Activated CD4-positive, alpha-beta T cell treated with anti-CD3 and anti-CD28 coated beads, Interleukin-2, amount 10 ng/mL, durations not matched to agents 7 days and 5 days (primary cell): ENCODE measurements around the gene C13orf46. TPM values are rescaled to one million over a fixed set of nuclear protein-coding genes. Genes with fewer than 3 reads are reported as not detected.
A peak's percentile ranks its signal among the peaks of the same experiment; 100 is the strongest.

ENCODE experiments used
- CTCF ChIA-PET: fragments of 350-600 bp; sonication (Branson Sonifier 250); formaldehyde crosslinking; loops from one replicate; lab custom pipeline; 2021; ENCODE audit warnings: antibody characterized with exemption; lab: Charles Lee
- POLR2A ChIA-PET: fragments of 350-600 bp; sonication (Branson Sonifier 250); formaldehyde crosslinking; loops from one replicate; lab custom pipeline; 2021; ENCODE audit warnings: antibody characterized with exemption; lab: Charles Lee
- DNase-seq: peaks from one replicate; pipeline ENCODE4 v3.0.0-alpha.2; 2020
- H3K27ac Mint-ChIP-seq: one replicate; pipeline ENCODE4 v1.8.0; 2021; ENCODE audit warnings: mild to moderate bottlenecking, moderate library complexity, mixed read lengths
- H3K27me3 Mint-ChIP-seq: one replicate; pipeline ENCODE4 v1.8.0; 2021; ENCODE audit warnings: mixed read lengths
- H3K36me3 Mint-ChIP-seq: one replicate; pipeline ENCODE4 v1.8.0; 2021; ENCODE audit warnings: low read depth, mixed read lengths
- H3K4me1 Mint-ChIP-seq: one replicate; pipeline ENCODE4 v1.8.0; 2021; ENCODE audit warnings: mixed read lengths
- H3K4me3 Mint-ChIP-seq: one replicate; pipeline ENCODE4 v1.8.0; 2021; ENCODE audit warnings: mild to moderate bottlenecking, moderate library complexity, mixed read lengths
- H3K9me3 Mint-ChIP-seq: one replicate; pipeline ENCODE4 v1.8.0; 2021; ENCODE audit warnings: mixed read lengths
- total RNA-seq, 2 experiments: library from RNA; stranded (reverse); gene quantifications; one replicate each; pipeline ENCODE4 v1.2.3, GENCODE V29; 2021

C13orf46 gene
- total RNA-seq, 2 experiments from 2014 or later, result 7.3 to 9.8 TPM

DNA sequence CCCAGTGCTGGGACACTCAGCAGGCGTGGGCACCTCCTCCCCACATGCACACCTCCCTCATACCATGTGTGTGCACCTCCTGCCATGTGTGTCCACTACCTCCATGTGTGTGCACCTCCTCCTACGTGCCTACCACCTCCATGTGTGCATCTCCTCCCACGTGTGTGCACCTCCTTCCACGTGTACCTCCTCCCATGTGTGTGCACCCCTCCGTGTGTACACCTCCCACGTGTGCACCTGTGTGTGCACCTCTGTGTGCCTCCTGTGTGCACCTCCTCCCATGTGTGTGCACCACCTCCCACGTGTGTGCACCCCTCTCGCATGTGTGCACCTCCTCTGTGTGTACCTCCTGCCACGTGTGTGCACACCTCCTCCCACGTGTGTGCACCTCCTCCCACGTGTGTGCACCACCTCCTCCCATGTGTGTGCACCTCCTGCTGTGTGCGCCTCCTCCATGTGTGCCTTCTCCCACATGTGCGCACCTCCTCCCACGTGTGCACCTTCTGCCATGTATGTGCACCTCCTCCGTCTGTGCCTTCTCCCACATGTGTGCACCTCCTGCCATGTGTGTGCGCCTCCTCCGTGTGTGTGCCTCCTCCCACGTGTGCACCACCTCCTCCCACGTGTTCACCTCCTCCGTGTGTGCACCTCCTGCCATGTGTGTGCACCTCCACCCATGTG, 6.1 kb upstream of the C13orf46 start:
- H3K27me3 Mint-ChIP-seq, result no peaks in the 10 kb centered on the region
- ChIA-PET CTCF (no interaction called here), POLR2A (no interaction called here)
- DNase-seq, result no peak
- peaks cover 65% of the 10 kb centered on the region for H3K36me3 Mint-ChIP-seq
- H3K4me3 Mint-ChIP-seq, result no peak overlapping the region
- no peaks in the 10 kb centered on the region for H3K9me3 Mint-ChIP-seq
- no peak overlapping the region for H3K27ac Mint-ChIP-seq
- peaks cover 2% of the 10 kb centered on the region for H3K4me1 Mint-ChIP-seq

DNA sequence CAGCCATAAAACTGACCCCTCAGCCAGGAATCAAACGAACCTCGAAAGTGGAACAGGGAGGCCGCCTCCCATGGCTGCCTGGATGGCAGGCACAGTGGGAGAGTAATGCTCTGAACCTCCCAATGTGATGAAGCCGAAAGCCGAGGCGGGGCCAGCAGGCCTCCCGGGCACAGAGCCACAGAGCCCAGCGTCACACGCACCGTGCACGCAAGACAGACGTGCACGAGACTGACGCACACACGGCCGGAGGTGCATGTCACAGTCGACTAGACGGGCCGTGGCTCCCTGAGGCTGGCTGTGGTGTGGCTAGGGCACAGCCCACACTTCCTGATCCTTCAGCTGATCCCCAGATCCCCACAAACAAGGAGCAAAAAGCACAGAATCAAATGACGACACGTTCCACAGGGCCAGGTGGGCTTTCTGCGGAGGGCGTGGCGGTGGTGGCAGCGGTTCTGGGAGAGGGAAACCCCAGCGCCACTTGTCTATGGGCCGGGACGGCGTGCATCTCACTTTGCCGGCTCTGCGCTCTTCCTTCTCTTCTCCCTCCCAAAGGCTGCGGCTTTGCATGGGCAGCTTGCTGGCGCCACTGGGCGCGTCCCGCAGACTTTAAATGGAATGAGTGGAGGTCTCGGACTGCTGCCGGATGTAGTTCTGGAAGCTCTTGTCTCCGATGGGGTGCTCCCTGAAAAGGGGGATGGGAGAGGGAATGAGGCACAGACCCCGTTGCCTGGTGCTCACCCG, 5.0 kb upstream of the C13orf46 start:
- Mint-ChIP-seq H3K27me3 (no peaks in the 10 kb centered on the region), H3K27ac (no peak overlapping the region), H3K9me3 (no peaks in the 10 kb centered on the region), H3K4me1 (peaks cover 2% of the 10 kb centered on the region), H3K36me3 (peaks cover 64% of the 10 kb centered on the region), H3K4me3 (peak overlapping the region; percentile 13)
- ChIA-PET POLR2A (no interaction called here), CTCF (interaction anchor here (1.2 kb wide), 1 partner anchor 19 kb away, joined by 3 read pairs; no protein-coding TSS in a partner anchor)
- no peak for DNase-seq

GRCh38 chr13:113977976-113978375, 4.1 kb upstream of the C13orf46 start:
- CTCF ChIA-PET, result interaction anchor here (1.2 kb wide), 1 partner anchor 18 kb away, joined by 3 read pairs; no protein-coding TSS in a partner anchor
- no peak overlapping the region for H3K4me3 Mint-ChIP-seq
- no peaks in the 10 kb centered on the region for H3K9me3 Mint-ChIP-seq
- H3K4me1 Mint-ChIP-seq, result peaks cover 2% of the 10 kb centered on the region
- POLR2A ChIA-PET, result no interaction called here
- peaks cover 68% of the 10 kb centered on the region for H3K36me3 Mint-ChIP-seq
- no peak for DNase-seq
- peak overlapping the region; percentile 50 for H3K27ac Mint-ChIP-seq
- H3K27me3 Mint-ChIP-seq, result no peaks in the 10 kb centered on the region

GRCh38 chr13:113976711-113977684, 3.1 kb upstream of the C13orf46 start:
- H3K27me3 Mint-ChIP-seq, result no peaks in the 10 kb centered on the region
- peaks cover 65% of the 10 kb centered on the region for H3K36me3 Mint-ChIP-seq
- H3K9me3 Mint-ChIP-seq, result no peaks in the 10 kb centered on the region
- H3K4me3 Mint-ChIP-seq, result no peak overlapping the region
- peak overlapping the region; percentile 69 for H3K27ac Mint-ChIP-seq
- POLR2A ChIA-PET, result no interaction called here
- DNase-seq, result no peak
- peaks cover 2% of the 10 kb centered on the region for H3K4me1 Mint-ChIP-seq
- CTCF ChIA-PET, result no interaction called here

GRCh38 chr13:113975416-113975815, 1.5 kb upstream of the C13orf46 start:
- CTCF ChIA-PET, result no interaction called here
- Mint-ChIP-seq H3K9me3 (no peaks in the 10 kb centered on the region), H3K27me3 (no peaks in the 10 kb centered on the region), H3K36me3 (peaks cover 55% of the 10 kb centered on the region), H3K4me3 (no peak overlapping the region), H3K4me1 (peaks cover 2% of the 10 kb centered on the region), H3K27ac (no peak overlapping the region)
- DNase-seq, result no peak
- POLR2A ChIA-PET, result no interaction called here

- Mint-ChIP-seq H3K27me3 (no peaks in the 10 kb centered on the region), H3K9me3 (no peaks in the 10 kb centered on the region), H3K4me1 (peaks cover 2% of the 10 kb centered on the region), H3K36me3 (peaks cover 50% of the 10 kb centered on the region), H3K4me3 (no peak overlapping the region), H3K27ac (no peak overlapping the region)
- CTCF ChIA-PET, result no interaction called here
- DNase-seq, result no peak
- POLR2A ChIA-PET, result no interaction called here
Measured at GRCh38 chr13:113974304-113975281, 717 bp upstream of the C13orf46 start.

DNA sequence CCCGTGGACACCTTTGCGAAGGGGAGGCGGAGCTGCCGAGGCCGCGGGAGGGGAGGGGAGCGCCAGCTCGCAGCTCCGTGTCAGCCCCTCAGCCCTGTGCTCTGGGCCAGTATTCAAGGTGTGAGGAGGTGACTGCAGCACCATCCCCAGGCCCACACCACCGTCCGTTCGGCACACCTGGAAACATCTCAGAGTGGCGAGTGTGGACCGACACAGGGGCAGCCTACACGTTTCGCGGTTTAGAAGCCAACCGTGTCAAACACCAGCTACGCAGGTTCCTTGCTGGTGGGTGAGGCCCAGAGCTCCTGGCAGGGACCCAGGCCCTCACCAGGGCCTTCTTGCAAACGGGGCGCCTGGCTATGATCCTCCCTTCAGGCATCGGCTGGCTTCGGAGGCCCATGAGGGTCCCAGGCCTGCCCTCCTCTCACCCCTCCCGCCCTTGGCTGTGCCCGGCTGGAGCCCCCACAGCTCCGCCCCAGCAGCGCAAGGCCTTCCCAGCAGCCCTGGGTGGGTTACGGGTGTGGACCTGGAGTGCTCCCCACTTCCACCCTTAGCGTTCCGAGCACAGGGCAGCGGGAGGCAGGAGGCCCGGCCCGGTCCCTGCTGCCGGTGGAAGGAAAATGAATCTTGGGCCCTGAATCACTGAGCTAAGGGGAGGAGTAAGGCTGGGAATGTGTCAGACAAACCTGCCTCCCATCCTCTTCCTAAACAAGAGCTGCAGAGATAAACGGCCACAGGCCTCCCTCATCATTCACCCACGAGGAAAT, 1.2 kb downstream of the C13orf46 start:
- CTCF ChIA-PET, result interaction anchor here (1.2 kb wide), 1 partner anchor 9 kb away, joined by 6 read pairs; no protein-coding TSS in a partner anchor
- no peak overlapping the region for H3K4me3 Mint-ChIP-seq

DNA sequence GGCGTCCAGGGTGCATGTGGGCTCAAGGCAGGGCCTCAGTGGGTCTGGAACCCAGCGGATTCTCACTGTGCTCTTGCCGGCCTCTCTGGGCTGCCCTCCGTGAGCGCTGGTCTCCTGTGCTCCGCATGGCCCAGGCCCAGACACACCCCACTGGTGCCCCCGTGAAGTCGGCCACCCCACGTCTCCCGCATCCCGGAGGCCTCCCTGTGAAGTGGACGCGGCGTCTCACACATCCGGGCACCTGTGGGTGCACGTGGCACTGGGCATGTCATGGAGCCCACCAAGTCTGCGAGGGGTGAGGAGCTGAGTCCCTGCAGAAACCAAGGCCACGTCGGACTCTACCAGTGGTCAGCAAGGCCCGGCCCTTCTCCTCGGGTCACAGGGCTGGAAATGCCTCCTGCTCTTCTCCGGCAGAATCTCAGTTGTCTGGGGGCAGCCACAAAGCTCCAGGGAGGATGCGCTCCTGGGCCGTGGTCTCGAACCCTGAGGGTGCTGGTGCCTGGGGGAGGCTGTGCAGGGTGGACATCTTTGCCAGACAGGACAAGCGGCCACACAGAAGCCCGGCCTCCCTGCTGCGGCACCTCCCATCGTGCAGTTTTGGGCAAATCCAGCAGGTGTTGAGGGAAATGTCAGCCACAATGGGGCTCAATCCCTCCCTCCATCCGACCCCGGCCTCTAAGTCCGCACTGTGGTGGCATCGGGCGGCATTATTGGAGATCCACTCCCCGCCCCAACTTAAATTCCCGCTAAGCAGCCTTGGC, 2.2 kb downstream of the C13orf46 start:
- no peaks in the 10 kb centered on the region for H3K27me3 Mint-ChIP-seq
- peaks cover 37% of the 10 kb centered on the region for H3K36me3 Mint-ChIP-seq
- POLR2A ChIA-PET, result no interaction called here
- H3K27ac Mint-ChIP-seq, result peak overlapping the region; percentile 46
- no peaks in the 10 kb centered on the region for H3K9me3 Mint-ChIP-seq
- DNase-seq, result no peak
- H3K4me3 Mint-ChIP-seq, result no peak overlapping the region
- CTCF ChIA-PET, result interaction anchor here (0.6 kb wide), 1 partner anchor 24 kb away, joined by 3 read pairs; no protein-coding TSS in a partner anchor
- H3K4me1 Mint-ChIP-seq, result no peaks in the 10 kb centered on the region

More for the DNA sequence above, 1.2 kb downstream of the C13orf46 start:
- no peak for DNase-seq
- Mint-ChIP-seq H3K9me3 (no peaks in the 10 kb centered on the region), H3K27me3 (no peaks in the 10 kb centered on the region), H3K36me3 (peaks cover 45% of the 10 kb centered on the region), H3K27ac (peak overlapping the region; percentile 13), H3K4me1 (no peaks in the 10 kb centered on the region)
- POLR2A ChIA-PET, result no interaction called here

DNA sequence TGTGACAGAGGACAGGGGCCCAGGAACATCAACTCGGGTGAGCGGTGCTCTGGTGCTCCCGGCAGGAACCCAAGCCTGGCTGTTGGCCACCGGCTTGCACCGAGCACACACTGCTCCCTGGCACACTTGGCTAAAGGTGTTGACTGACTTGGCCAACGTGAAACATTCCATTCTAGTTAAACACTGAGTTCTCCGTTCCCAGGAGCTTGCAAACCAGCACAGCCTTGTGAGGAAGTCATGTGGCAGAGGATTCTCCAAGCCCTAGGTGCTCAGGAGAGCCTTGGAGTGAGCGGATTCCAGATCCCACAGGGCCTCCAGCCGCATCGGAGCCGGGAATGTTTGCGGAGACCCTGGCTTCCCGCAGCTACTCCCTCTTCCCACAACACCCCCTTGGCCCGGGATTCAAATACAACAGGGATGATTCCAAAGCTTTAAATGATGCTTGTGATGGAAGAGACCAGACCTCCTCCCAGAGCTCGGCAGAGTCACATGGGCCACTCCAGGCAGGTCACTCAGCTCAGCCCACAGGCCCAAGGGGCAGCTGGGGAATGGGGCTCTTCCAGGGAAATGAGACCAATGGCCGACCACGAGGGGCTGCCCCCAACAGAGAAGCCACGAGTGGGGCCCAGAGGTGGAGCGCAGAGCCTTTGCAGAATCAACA, 2.9 kb downstream of the C13orf46 start:
- CTCF ChIA-PET, result interaction anchor here (0.6 kb wide), 1 partner anchor 25 kb away, joined by 3 read pairs; no protein-coding TSS in a partner anchor
- Mint-ChIP-seq H3K9me3 (no peaks in the 10 kb centered on the region), H3K4me3 (no peak overlapping the region), H3K4me1 (no peaks in the 10 kb centered on the region), H3K27ac (no peak overlapping the region), H3K36me3 (peaks cover 32% of the 10 kb centered on the region), H3K27me3 (no peaks in the 10 kb centered on the region)
- POLR2A ChIA-PET, result no interaction called here
- no peak for DNase-seq

- no peak overlapping the region for H3K27ac Mint-ChIP-seq
- DNase-seq, result no peak
- no peaks in the 10 kb centered on the region for H3K4me1 Mint-ChIP-seq
- no peak overlapping the region for H3K4me3 Mint-ChIP-seq
- no peaks in the 10 kb centered on the region for H3K9me3 Mint-ChIP-seq
- no peaks in the 10 kb centered on the region for H3K27me3 Mint-ChIP-seq
- ChIA-PET POLR2A (interaction anchor here (0.5 kb wide), 1 partner anchor 274 kb away, joined by 3 read pairs; no protein-coding TSS in a partner anchor), CTCF (no interaction called here)
- H3K36me3 Mint-ChIP-seq, result peaks cover 26% of the 10 kb centered on the region
Measured at GRCh38 chr13:113969973-113970611, 3.8 kb downstream of the C13orf46 start.
